ENCODE measurements around the gene ATG101.
A peak's percentile ranks its signal among the peaks of the same experiment; 100 is the strongest.

ATG101 gene

GRCh38 chr12:52069327-52070184 is at the start of gene ATG101:
Gene ATG101 (plus strand): TSS chr12:52069978. CDS start chr12:52073651, 3,673 bp downstream.
- peak; percentile 94 for DNase-seq (ENCODE audit: low spot score)

GRCh38 chr12:52020539-52021336 is 49.0 kb upstream of the ATG101 start:
- no peak for DNase-seq (ENCODE audit: low spot score)

GRCh38 chr12:52022841-52023181 is 47.0 kb upstream of the ATG101 start:
- DNase-seq (ENCODE audit: low spot score): no peak

GRCh38 chr12:52023182-52023975 is 46.4 kb upstream of the ATG101 start:
- DNase-seq (ENCODE audit: low spot score): peak; percentile 91

GRCh38 chr12:52023976-52024688 is 45.6 kb upstream of the ATG101 start:
- DNase-seq (ENCODE audit: low spot score): no peak

GRCh38 chr12:52024845-52025230 is 44.9 kb upstream of the ATG101 start:
- DNase-seq (ENCODE audit: low spot score): peak; percentile 82

GRCh38 chr12:52026263-52026662 is 43.5 kb upstream of the ATG101 start:
- no peak for DNase-seq (ENCODE audit: low spot score)

- DNase-seq (ENCODE audit: low spot score): no peak
These were observed 42.5 kb upstream of the ATG101 start for GRCh38 chr12:52027085-52027843.

- DNase-seq (ENCODE audit: low spot score): no peak
These were observed 40.1 kb upstream of the ATG101 start for GRCh38 chr12:52029685-52030084.

GRCh38 chr12:52032446-52032803 is 37.4 kb upstream of the ATG101 start:
- no peak for DNase-seq (ENCODE audit: low spot score)

- peak; percentile 92 for DNase-seq (ENCODE audit: low spot score)
These were observed 36.9 kb upstream of the ATG101 start for GRCh38 chr12:52032804-52033445.

- no peak for DNase-seq (ENCODE audit: low spot score)
These were observed 36.2 kb upstream of the ATG101 start for GRCh38 chr12:52033446-52034140.

- no peak for DNase-seq (ENCODE audit: low spot score)
These were observed 34.6 kb upstream of the ATG101 start for GRCh38 chr12:52035190-52035589.

- DNase-seq (ENCODE audit: low spot score): no peak
These were observed 33.9 kb upstream of the ATG101 start for GRCh38 chr12:52035926-52036325.

- DNase-seq (ENCODE audit: low spot score): peak; percentile 64
These were observed 33.1 kb upstream of the ATG101 start for GRCh38 chr12:52036587-52037171.

- DNase-seq (ENCODE audit: low spot score): no peak
These were observed 32.4 kb upstream of the ATG101 start for GRCh38 chr12:52037248-52037861.

- DNase-seq (ENCODE audit: low spot score): no peak
These were observed 31.3 kb upstream of the ATG101 start for GRCh38 chr12:52038447-52038846.

GRCh38 chr12:52041035-52041434 is 28.7 kb upstream of the ATG101 start:
- DNase-seq (ENCODE audit: low spot score): no peak

- DNase-seq (ENCODE audit: low spot score): no peak
These were observed 28.1 kb upstream of the ATG101 start for GRCh38 chr12:52041695-52042123.
